ENCODE data around the gene NUDT17. TPM values are rescaled to one million over a fixed set of nuclear protein-coding genes. Genes with fewer than 3 reads are reported as not detected.

Gene NUDT17
- total and polyA plus RNA-seq, 2 of the 4 experiments (the other 2 are of a cell fraction): 2.3 to 2.8 TPM

DNA sequence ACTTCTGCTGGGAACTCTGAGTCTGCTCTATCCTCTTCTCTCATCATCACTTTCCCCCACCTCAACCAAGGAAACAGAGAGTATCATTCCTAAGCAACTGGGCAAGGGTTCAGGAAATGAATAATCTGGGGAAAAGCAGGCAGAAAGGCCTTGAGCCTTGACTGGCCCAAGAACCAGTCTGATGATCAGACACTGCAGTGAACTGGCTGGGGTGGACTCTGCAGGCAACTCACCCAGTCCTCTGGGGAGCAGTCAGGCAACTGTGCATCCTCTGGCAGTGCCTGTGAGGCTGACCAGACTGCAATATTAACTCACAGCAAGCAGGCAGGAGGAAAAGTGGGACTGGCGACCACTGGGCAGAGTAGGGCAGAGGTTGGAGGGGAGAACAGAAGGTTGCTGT is 39.2 kb downstream of the NUDT17 start:
- CTCF ChIA-PET: no interaction called here
- peak overlapping the region; percentile 45 for H2AFZ ChIP-seq (replicated peaks; ENCODE audit: low read length, poor library complexity)
- DNase-seq: peak; percentile 65
- H3K14ac ChIP-seq (replicated peaks; ENCODE audit: low read depth, low read length): no peak overlapping the region
- POLR2A ChIA-PET (ENCODE audit: unreplicated experiment): interaction anchor here (0.8 kb wide), 1 partner anchor 26 kb away, joined by 5 read pairs; no protein-coding TSS in a partner anchor
- H4K5ac ChIP-seq (ENCODE audit: low read depth, low read length): no peak overlapping the region
- H2AK5ac ChIP-seq (ENCODE audit: low read depth, low read length): no peak overlapping the region
- WGBS, 2 experiments (ENCODE audit: extremely low coverage in 2 of 2, insufficient read length in 1 of 2): 60% methylated on average over 1 of the region's 1 CpG; no CpG with 5 or more reads in 1 of the 2 experiments
- TF ChIP-seq, protein P1, sequence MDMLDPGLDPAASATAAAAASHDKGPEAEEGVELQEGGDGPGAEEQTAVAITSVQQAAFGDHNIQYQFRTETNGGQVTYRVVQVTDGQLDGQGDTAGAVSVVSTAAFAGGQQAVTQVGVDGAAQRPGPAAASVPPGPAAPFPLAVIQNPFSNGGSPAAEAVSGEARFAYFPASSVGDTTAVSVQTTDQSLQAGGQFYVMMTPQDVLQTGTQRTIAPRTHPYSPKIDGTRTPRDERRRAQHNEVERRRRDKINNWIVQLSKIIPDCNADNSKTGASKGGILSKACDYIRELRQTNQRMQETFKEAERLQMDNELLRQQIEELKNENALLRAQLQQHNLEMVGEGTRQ (IDR thresholded peaks at IDR 0.05; ENCODE audit: low read depth, low read length): no peak
- TF ChIP-seq POLR2A (IDR thresholded peaks at IDR 0.05; ENCODE audit: low read depth, low read length) (no peak), MAZ (IDR thresholded peaks at IDR 0.05; ENCODE audit: borderline replicate concordance, low read depth, low read length) (no peak), SMC3 (IDR thresholded peaks at IDR 0.05; ENCODE audit: low read depth, low read length) (no peak), NFE2L2 (IDR thresholded peaks at IDR 0.05; ENCODE audit: low read depth, low read length) (no peak), BHLHE40 (IDR thresholded peaks at IDR 0.05; ENCODE audit: low read depth, low read length) (no peak), FOS (IDR thresholded peaks at IDR 0.05; ENCODE audit: low read depth, low read length) (no peak), RCOR1 (IDR thresholded peaks at IDR 0.05; ENCODE audit: insufficient replicate concordance, low read length) (no peak), CHD1 (IDR thresholded peaks at IDR 0.05; ENCODE audit: low read depth, low read length) (no peak), RFX5 (IDR thresholded peaks at IDR 0.05; ENCODE audit: low read depth, low read length) (no peak), RAD21 (IDR thresholded peaks at IDR 0.05; ENCODE audit: low read length) (no peak), MAFK (IDR thresholded peaks at IDR 0.05; ENCODE audit: low read depth, low read length) (no peak), MXI1 (IDR thresholded peaks at IDR 0.05; ENCODE audit: borderline replicate concordance, low read depth, low read length) (no peak), CEBPB (IDR thresholded peaks at IDR 0.05; ENCODE audit: low read depth, low read length) (no peak)
- TF ChIP-seq, protein P2, sequence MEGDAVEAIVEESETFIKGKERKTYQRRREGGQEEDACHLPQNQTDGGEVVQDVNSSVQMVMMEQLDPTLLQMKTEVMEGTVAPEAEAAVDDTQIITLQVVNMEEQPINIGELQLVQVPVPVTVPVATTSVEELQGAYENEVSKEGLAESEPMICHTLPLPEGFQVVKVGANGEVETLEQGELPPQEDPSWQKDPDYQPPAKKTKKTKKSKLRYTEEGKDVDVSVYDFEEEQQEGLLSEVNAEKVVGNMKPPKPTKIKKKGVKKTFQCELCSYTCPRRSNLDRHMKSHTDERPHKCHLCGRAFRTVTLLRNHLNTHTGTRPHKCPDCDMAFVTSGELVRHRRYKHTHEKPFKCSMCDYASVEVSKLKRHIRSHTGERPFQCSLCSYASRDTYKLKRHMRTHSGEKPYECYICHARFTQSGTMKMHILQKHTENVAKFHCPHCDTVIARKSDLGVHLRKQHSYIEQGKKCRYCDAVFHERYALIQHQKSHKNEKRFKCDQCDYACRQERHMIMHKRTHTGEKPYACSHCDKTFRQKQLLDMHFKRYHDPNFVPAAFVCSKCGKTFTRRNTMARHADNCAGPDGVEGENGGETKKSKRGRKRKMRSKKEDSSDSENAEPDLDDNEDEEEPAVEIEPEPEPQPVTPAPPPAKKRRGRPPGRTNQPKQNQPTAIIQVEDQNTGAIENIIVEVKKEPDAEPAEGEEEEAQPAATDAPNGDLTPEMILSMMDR (conservative IDR thresholded peaks at IDR 0.05; ENCODE audit: low read depth, low read length): no peak
- TF ChIP-seq, protein P3, sequence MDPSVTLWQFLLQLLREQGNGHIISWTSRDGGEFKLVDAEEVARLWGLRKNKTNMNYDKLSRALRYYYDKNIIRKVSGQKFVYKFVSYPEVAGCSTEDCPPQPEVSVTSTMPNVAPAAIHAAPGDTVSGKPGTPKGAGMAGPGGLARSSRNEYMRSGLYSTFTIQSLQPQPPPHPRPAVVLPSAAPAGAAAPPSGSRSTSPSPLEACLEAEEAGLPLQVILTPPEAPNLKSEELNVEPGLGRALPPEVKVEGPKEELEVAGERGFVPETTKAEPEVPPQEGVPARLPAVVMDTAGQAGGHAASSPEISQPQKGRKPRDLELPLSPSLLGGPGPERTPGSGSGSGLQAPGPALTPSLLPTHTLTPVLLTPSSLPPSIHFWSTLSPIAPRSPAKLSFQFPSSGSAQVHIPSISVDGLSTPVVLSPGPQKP (IDR thresholded peaks at IDR 0.05; ENCODE audit: borderline replicate concordance, low read depth, low read length): no peak
- H3K23ac ChIP-seq (ENCODE audit: low read depth, low read length): 0 out of 2 replicates have a peak overlapping the region, but pooled peaks have one; percentile 3
- no peak overlapping the region for H2BK15ac ChIP-seq (ENCODE audit: low read depth, low read length)
- in situ Hi-C loops (cut with MboI; ENCODE audit: low sequenced_read_pairs): no loop called here
- H2BK20ac ChIP-seq (ENCODE audit: low read depth, low read length): no peak overlapping the region
- no peaks in the 10 kb centered on the region for H3K9me3 ChIP-seq (ENCODE audit: control insufficient read depth, insufficient read depth, low read length)
- H3K27ac ChIP-seq (ENCODE audit: insufficient read depth, low read length): no peak overlapping the region
- no peak overlapping the region for H3K4me3 ChIP-seq (ENCODE audit: insufficient read depth, low read depth, low read length)
- no peak overlapping the region for H4K8ac ChIP-seq (ENCODE audit: low read depth in 2 of 2, low read length in 2 of 2)
- no peak overlapping the region for H3K4me2 ChIP-seq (ENCODE audit: low read depth, low read length)
- H3K18ac ChIP-seq (ENCODE audit: low read depth, low read length): no peak overlapping the region
- H3K4me1 ChIP-seq (ENCODE audit: control insufficient read depth, insufficient read depth, low read length): 0 out of 2 replicates have a peak, but pooled peaks cover 3% of the 10 kb centered on the region
- no peak overlapping the region for H2AK9ac ChIP-seq (replicated peaks; ENCODE audit: low read depth, low read length, poor library complexity)
- no peaks in the 10 kb centered on the region for H3K79me1 ChIP-seq (ENCODE audit: low read depth in 1 of 2, low read length in 2 of 2)
- H3K9me1 ChIP-seq (ENCODE audit: insufficient read depth, low read length): 0 out of 2 replicates have a peak, but pooled peaks cover 3% of the 10 kb centered on the region
- H3K36me3 ChIP-seq (ENCODE audit: control insufficient read depth, insufficient read depth, low read length): no peaks in the 10 kb centered on the region
- H4K91ac ChIP-seq (ENCODE audit: insufficient read depth, low read depth, low read length): no peak overlapping the region
- intact Hi-C loops (cut with micrococcal nuclease): no loop called here
- H3K56ac ChIP-seq (ENCODE audit: extremely low read depth, insufficient read depth, low read length): no peak overlapping the region
- H4K20me1 ChIP-seq (ENCODE audit: insufficient read depth, low read length): no peaks in the 10 kb centered on the region
- no peak for ATAC-seq (ENCODE audit: low read depth)
- BruUV-seq (replicated peaks): no TSS peak
- no peak overlapping the region for H3K9ac ChIP-seq (ENCODE audit: low read depth, low read length)
- H3K4ac ChIP-seq (ENCODE audit: low read depth, low read length): no peak overlapping the region
- H2BK120ac ChIP-seq (ENCODE audit: low read depth, low read length): no peak overlapping the region
- H3K27me3 ChIP-seq (ENCODE audit: control insufficient read depth, insufficient read depth, low read length): peaks cover 5% of the 10 kb centered on the region; the same call in 1 of the 2 replicates
- no peak overlapping the region for H2BK5ac ChIP-seq (ENCODE audit: low read depth, low read length, poor library complexity, severe bottlenecking)
- dilution Hi-C loops (cut with HindIII; ENCODE audit: low sequenced_read_pairs, unreplicated experiment): no loop called here
